GM20000 (cell line): Measurements from ENCODE around the gene PCDHGC5.

ENCODE experiments used
- DNase-seq: peaks from one replicate; pipeline ENCODE4 v3.0.0; 2012; ENCODE audit warnings: low spot score
- TF ChIP-seq, protein P1 (sequence below): IDR thresholded peaks from 2 replicates; pipeline ENCODE4 v1.5.1; 2012; ENCODE audit warnings: mild to moderate bottlenecking, control low read depth; ENCODE audit errors: extremely low read depth, missing control alignments

Gene PCDHGC5

DNA sequence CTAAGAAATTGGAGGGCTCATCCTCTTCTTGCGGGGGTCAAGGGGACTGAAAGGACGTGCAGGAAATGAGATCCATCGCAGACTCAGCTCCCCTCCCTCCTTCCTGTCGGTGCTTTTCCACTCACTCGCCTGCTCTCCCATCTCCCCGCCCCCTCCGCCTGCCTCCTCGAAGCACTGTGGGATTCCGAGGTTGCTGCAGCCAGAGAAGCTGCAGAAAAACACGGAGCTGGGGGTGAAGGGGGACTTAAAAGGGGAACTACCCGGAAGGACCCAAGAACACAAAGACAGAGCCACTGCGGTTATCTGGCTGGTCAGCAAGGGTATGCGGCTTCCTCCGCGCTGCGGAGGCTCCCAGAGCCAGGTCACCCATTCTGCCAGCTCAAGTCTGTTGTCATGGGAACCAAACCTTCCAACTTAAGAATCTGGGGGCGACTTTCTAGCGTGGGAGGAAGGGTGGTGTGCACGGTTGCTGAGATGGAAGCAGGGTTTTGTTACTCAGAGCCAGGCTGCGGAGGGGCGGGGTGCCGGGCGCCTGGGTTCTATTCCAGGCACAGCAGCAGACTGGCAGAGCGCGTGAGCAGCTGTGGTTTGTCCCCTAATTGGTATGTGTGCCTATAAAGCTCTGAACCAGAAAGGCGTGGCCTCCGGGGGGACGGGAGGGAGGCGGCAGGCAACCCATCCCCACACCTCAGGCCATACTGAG, 24.9 kb downstream of the PCDHGC5 start:
- TF ChIP-seq, protein P1, sequence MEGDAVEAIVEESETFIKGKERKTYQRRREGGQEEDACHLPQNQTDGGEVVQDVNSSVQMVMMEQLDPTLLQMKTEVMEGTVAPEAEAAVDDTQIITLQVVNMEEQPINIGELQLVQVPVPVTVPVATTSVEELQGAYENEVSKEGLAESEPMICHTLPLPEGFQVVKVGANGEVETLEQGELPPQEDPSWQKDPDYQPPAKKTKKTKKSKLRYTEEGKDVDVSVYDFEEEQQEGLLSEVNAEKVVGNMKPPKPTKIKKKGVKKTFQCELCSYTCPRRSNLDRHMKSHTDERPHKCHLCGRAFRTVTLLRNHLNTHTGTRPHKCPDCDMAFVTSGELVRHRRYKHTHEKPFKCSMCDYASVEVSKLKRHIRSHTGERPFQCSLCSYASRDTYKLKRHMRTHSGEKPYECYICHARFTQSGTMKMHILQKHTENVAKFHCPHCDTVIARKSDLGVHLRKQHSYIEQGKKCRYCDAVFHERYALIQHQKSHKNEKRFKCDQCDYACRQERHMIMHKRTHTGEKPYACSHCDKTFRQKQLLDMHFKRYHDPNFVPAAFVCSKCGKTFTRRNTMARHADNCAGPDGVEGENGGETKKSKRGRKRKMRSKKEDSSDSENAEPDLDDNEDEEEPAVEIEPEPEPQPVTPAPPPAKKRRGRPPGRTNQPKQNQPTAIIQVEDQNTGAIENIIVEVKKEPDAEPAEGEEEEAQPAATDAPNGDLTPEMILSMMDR = no peak
- DNase-seq = no peak

DNA sequence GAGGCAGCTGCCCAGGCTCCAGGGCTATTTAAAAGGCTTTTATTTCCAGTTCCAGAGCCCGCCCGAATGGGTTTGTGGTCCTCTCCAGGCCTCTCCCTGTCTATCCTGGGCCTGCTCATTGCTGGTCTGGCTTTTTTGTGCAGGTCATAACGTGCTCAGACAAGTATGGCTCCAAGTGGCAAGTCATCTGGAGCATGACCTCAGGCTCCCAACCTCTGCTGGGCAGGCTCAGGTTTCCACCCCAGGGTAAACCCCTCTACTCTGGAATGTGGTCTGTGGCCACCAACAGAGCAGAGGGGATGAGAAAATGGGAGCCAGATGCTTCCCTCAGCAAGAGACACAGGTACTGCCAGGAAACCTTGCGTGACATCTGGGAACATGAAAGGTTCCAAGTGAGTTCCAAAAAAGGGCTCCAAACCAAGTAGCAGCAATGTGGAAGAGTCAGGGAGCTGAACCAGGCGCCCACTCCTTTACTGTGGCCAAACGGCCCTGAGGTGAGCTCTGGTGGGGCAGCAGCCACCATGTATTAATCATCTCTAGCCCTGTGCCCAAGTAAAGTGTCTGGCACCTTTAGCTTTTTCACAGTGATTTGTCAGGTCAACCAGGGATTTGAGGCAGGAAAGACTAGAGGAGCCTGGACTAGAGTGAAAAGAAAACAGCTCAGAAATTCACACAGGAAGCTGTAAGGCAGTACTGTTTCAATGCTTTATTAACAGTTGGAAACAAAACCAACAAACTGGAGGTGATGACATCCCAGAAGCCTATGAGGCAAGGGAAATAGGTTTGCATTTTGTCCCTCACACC, 25.7 kb downstream of the PCDHGC5 start:
- TF ChIP-seq, protein P1 = no peak
- no peak for DNase-seq

DNA sequence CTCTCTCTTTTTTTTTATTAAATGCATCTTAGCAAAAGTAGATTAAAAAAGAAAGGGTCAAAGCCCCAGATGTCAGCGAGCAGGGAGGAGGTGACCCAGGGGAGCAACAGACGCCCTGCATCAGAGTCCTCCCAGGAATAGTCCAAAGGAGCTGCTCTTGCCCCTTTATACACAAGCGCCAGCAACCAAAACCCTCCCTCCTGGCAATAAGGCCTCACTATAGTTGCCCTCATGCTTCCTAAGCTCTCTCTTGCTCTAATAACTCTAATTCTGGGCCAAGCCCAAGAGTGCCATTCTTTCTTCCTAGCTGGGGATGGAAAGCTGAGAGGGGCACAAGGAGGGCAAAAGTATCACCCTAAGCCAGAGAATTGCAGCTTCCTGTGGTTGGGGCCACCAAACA, 26.3 kb downstream of the PCDHGC5 start:
- DNase-seq = no peak

DNA sequence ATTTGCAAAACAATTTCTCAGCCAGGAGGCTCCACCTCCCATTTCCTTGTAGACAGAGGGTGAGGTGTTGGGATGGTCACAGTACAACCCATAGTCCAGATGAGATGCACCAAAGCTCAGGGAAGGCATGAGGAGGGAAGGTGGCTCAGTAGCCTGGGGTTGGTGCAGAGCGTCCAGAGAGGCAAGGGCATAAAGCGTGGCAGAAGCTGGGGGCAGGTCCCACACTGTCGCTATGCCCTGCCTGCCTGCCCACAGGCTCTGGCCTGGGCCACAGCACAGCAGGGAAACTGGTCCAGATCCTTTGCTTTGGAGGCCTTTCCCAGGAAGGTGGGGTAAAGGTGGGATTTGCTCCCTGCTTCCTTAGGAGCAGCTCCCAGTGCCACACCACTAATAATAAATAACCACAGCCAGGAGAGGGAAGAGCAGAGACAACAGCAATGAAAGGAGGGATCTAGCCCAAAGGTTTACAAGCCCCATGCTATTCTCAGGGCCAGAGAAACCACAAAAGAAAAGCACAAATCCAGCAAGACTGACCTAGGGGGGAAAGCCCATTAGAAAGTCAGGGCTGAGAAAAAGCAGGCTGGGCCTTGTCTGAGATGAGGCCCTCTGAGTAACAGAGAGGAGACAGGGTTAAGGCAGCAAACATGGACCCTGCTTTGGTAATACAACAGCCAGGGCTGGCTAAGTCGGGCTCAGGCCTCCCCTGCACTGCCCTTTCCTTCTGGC, 27.2 kb downstream of the PCDHGC5 start:
- DNase-seq = no peak
- TF ChIP-seq, protein P1 = no peak

More for the DNA sequence above, 26.3 kb downstream of the PCDHGC5 start:
- TF ChIP-seq, protein P1 = no peak

DNA sequence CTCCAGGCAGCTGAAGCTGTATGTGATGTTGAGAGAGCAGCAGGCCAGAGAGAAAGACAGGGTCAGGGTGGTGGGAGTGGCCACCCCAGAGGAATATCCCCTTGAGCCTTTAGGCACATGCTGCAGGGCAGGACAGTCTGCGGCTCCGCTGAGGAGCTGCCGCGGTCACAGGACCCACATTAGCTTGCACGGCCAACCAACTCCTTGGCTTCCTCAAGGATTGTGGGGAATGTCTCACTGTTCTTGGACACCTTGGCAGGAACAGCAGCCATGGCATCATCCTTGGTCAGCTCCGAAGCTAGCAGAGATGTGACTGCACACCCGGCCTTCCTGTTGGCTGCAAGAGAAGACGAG, 27.8 kb downstream of the PCDHGC5 start:
- TF ChIP-seq, protein P1 = no peak
- no peak for DNase-seq

DNA sequence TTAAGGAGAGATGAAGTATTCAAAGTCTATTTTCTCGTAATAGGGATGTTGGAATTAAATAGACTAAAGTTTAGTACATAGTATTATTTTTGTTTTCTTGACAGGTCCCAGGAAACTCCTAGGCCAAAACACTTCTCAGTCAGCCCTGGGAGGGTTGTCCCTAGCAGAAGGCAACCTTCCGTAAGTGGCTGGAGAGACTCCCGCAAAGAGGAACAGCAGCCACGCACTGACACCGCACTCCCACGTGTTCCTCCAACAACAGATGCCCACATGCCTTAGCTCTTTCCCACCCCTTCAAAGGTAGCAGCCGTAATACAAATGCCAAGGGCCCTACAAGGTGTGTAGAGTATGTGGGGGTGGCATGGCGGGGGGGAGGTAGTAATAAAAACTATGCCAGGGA, 28.4 kb downstream of the PCDHGC5 start:
- no peak for DNase-seq
- TF ChIP-seq, protein P1 = no peak
